ENCODE results near the gene COL5A3. TPM values are rescaled to one million over a fixed set of nuclear protein-coding genes. Genes with fewer than 3 reads are reported as not detected.
"Not testable (repeated sequence)": the region's sequence is repeated elsewhere in the genome, so short reads cannot be mapped to it uniquely, and the experiment has no call there.

Gene COL5A3
- under 1 TPM; 0.46 to 0.68 (median 0.60) TPM for polyA plus RNA-seq (ENCODE audit: insufficient read length in 3 of 3)

DNA sequence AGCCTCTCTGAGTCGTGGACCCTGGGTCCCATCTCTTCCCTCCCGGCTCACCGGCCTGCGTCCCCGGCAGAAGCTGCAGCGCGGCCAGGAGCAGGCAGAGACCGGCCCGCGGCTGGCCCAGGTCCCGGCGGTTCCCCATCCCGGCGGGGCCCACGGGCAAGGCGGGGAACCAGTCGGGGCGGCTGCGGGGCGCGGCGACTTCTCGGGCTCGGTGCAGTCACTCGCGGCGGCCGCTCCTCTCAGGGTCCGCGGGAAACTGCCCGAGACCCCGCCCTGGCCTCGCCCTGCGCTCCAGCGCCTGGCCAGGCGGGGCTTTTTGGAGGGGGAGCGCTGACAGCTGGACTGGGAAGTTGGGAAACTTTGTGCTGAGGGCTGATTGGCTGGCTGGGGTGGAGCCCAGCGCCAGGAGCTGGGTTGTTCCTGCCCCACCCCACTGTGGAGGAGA, at the start of gene COL5A3:
Gene COL5A3 (minus strand): TSS at position 258 of the 445 bp plus-strand sequence. CDS start 119 bp downstream, at position 139.
- no peak for DNase-seq (ENCODE audit: low read depth in 3 of 3, low spot score in 2 of 3)

GRCh38 chr19:10052602-10053360, 42.5 kb upstream of the COL5A3 start:
- no peak for DNase-seq (ENCODE audit: low read depth in 3 of 3, low spot score in 2 of 3)

DNA sequence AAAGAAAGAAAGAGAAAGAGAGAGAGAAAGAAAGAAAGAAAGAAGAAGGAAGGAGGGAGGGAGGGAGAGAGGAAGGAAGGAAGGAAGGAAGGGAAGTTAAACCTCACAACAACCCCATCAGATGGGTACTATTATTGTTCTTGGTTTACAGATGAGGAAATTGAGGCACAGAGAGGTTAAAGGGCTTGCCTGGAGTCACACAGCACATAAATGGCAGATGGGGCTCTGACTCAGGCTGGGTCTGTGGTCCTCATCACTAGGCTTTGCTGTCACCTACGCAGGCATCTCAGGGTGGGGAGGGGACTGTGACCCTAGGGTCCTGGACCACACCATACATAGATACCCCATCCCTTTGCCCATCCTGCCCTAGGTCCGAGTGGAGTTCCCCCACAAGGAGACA, 39.3 kb upstream of the COL5A3 start:
- no peak for DNase-seq (ENCODE audit: low read depth in 3 of 3, low spot score in 2 of 3)

DNA sequence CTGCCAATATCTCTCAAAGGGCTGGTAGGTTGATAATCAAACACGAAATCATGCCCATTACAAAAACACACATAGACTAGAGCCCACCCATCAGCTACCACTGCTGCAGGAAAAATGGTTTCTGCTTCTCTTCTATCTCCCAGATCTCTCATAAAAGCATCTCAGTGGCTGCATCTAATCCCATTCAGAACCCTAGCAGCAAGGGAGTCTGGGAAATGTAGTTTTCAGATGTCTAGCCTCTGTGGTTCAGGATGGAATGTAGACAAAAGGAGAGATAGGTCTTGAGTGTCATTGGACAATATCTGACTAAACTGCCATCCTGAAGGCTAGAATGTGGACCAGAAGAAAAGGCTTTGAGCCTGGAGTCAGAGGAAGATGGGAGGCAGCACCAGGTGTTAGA, 35.1 kb upstream of the COL5A3 start:
- no peak for DNase-seq (ENCODE audit: low read depth in 3 of 3, low spot score in 2 of 3)

GRCh38 chr19:10044390-10044789, 34.1 kb upstream of the COL5A3 start:
- DNase-seq (ENCODE audit: low read depth in 3 of 3, low spot score in 2 of 3) = no peak

DNA sequence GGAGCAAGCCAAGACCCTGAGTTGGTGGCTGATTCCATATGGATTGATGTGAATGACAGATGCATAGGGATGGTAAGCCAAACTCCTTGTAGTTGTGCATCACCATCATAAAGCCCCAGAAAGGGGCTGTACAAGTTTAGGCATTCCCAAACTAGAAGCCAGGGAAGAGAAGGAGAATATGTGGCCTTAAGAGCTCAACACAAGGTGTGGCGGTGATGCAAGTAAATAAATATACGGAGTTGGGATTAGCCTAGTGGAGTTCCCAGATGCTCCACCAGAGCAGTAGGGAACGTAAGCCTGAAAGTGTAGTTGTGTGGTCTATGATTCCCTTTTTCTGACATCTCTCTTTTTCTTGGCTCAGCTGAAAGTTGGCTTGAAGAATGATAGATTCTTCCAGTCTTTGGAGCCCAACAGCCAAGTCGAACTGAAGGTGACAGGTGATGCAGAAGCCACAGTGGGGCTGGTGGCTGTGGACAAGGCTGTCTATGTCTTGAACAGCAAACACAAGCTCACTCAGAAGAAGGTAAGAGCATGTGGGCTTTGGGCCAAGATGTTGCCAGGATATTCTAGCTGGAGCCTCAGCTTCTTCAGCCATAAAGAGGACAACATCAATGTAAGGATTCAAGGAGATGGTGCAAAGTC, 33.1 kb upstream of the COL5A3 start:
- DNase-seq (ENCODE audit: low read depth in 3 of 3, low spot score in 2 of 3) = peak; percentile 21 to 45 (median 21)

DNA sequence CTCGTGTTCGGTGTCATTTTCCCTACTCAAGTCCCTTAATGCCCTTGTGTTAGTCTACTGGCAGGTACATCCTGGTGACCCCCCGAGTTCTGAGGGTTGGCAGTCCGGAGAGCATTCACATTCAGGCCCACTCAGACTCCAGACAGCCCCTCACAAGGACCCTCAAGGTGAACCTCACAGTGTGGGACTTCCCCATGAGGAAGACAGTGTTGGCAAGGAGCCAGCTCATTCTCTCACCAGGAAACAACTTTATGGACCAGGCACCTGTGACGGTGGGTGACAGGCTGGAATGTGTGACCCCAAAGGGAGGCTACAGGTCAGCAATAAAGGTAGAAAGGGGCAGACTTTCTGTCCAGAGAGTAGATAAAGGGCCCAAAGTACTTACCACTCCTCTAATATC, 27.5 kb upstream of the COL5A3 start:
- no peak for DNase-seq (ENCODE audit: low read depth in 3 of 3, low spot score in 2 of 3)

DNA sequence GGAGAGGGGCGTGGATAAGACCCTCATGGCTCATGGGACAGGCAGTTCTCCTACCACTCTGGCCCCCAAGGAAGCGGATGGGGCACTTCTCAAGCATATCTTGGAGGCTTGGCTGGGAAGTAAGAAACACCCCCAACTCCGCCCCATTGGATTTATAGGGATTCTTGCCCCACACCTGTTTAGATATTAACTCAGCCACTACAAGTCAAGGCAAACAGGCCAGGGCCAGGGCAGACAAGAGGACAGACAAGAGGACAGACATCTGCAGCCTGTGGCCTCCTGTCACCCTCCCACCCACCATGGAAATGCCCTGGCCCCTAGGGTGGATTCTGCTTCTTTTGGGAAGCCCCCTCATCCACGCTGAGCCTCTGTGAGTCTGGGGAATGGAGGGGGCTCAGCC, 27.1 kb upstream of the COL5A3 start:
- no peak for DNase-seq (ENCODE audit: low read depth in 3 of 3, low spot score in 2 of 3)

- DNase-seq (ENCODE audit: low read depth in 3 of 3, low spot score in 2 of 3) = no peak
These were observed 26.3 kb upstream of the COL5A3 start for GRCh38 chr19:10036601-10037071.

DNA sequence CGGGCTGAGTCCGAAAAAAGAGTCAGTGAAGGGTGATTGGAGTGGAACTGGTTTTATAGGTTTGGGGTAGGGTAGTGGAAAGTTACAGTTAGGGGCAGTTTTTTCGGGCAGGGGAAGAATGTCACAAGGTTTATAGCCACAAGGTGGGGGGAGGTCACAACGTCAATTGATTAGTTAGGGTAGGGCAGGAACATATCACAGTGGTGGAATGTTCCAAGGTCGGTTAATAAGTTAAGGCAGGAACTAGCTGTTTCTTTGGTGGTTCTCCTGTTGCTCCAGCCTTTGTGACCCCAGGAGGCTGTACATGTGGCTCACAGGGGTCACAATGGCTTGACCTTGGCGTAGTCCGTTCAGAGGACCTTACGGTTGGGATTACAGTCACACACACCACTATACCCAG, 23.3 kb upstream of the COL5A3 start:
- no peak for DNase-seq (ENCODE audit: low read depth in 3 of 3, low spot score in 2 of 3)

DNA sequence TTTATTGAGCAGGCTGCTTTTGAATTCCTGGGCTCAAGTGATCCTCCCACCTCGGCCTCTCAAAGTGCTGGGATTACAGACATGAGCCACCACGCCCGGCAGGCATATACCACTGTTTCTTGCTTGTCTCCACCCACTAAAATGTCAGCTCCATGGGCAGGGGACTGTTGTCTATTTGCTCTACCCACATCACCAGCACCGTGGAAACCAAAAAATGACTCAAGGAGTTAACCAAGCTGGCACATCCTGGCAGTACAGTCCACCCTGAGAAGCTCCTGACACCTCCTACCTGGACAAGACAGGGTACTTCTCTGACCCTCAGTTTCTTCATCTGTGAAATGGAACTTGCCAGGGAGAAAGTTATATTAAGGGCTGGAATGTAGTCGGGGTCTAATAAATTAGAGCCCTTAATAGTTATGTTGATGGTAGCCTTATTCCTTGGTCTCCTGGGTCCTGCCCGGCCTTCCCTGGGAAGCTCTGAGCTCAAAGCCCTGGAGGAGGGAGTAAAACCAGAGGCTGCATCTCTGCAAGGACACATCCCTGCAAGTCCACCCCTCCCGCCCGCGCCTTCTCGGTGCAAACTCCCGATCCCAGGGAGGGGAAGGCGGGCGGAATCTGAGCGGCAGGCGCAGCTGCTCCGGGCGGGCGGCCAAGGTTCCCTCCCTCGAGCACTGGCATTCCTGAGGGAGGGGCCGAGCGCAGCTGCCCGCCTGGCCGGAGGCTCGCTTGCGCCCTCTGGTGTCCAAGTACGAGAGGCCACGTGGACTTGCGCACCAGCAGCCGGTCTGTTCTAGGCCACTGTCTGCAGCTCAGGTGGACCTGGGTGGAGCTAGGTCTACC, 17.1 kb upstream of the COL5A3 start:
- DNase-seq (ENCODE audit: low read depth in 3 of 3, low spot score in 2 of 3) = peak; percentile 77 to 84 (median 79)

DNA sequence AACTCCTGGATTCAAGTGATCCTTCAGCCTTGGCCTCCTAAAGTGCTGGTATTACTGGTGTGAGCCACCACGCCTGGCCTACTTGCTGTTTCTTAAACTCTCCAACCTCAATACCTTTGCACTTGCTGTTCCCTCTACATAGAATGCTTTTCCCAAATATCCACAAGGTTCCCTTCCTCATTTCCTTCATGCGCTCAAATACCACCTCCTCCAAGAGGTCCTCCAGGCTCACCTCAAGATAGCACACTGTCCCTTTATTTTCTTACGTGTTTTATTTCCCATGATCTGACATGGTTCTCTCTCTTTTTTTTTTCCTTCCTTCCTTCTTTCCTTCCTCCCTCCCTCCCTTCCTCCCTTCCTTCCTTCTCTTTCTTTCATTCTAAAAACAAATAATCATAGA, 16.4 kb upstream of the COL5A3 start:
- no peak for DNase-seq (ENCODE audit: low read depth in 3 of 3, low spot score in 2 of 3)

DNA sequence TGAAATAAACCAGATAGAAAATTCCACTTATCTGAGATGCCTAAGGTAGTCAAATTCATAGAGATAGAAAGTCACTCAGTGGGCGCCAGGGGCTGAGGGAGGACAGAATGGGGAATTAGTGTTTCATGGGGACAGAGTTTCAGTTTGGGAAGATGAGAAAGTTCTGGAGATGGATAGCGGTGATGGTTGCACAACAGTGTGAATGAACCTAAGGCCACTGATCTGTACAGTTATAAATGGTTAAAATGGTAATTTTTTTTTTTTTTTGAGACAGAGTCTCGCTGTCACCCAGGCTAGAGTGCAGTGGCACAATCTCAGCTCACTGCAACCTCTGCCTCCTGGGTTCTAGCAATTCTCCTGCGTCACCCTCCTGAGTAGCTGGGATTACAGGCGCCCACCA, 12.8 kb upstream of the COL5A3 start:
- not testable (repeated sequence) for DNase-seq (ENCODE audit: low read depth in 3 of 3, low spot score in 2 of 3)

GRCh38 chr19:10021863-10022262, 11.6 kb upstream of the COL5A3 start:
- no peak for DNase-seq (ENCODE audit: low read depth in 3 of 3, low spot score in 2 of 3)

- no peak for DNase-seq (ENCODE audit: low read depth in 3 of 3, low spot score in 2 of 3)
These were observed 11.1 kb upstream of the COL5A3 start for GRCh38 chr19:10021446-10021845.

- no peak for DNase-seq (ENCODE audit: low read depth in 3 of 3, low spot score in 2 of 3)
These were observed 10.5 kb upstream of the COL5A3 start for GRCh38 chr19:10020851-10021250.

GRCh38 chr19:10019246-10019645, 8.9 kb upstream of the COL5A3 start:
- DNase-seq (ENCODE audit: low read depth in 3 of 3, low spot score in 2 of 3) = no peak

- DNase-seq (ENCODE audit: low read depth in 3 of 3, low spot score in 2 of 3) = no peak
These were observed 8.5 kb upstream of the COL5A3 start for GRCh38 chr19:10018786-10019185.

DNA sequence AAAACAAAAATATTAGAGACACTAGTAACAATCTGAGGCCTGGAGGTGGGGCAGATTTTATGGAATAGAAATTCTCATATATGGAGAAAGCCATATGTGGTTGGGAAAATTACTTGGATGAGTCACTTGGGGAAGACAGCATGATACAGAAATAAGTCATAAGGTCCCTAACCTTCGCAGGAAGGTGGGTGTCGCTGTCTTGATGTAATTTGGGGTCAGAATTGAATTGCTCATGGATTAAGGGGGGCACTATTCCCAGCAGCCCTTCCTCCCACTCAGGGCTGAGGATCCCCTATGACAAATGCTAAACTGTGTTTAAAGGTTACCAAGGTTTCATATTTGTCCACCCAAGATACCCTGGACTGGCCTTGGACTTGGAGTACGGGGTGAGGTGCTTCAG, 8.0 kb upstream of the COL5A3 start:
- no peak for DNase-seq (ENCODE audit: low read depth in 3 of 3, low spot score in 2 of 3)

GRCh38 chr19:10013834-10014618, 3.7 kb upstream of the COL5A3 start:
- no peak for DNase-seq (ENCODE audit: low read depth in 3 of 3, low spot score in 2 of 3)

Measured in right renal cortex interstitium (tissue), 3 donors.